MCF 10A (cell line): ENCODE results near the gene CRYL1. TPM values are rescaled to one million over a fixed set of nuclear protein-coding genes. Genes with fewer than 3 reads are reported as not detected.
A peak's percentile ranks its signal among the peaks of the same experiment; 100 is the strongest.

Experiments
- BruUV-seq: library from RNA; stranded (reverse); fragments of 400-500 nt; replicated peaks from 2 replicates; lab custom pipeline; 2021; lab: Mats Ljungman, UMichigan
- CTCF ChIA-PET: fragments of 300-600 bp; sonication (Branson Sonifier 250); formaldehyde crosslinking; extraction: SDS; loops from one replicate; lab custom pipeline; 2021; ENCODE audit warnings: antibody characterized with exemption, inconsistent platforms; lab: Yijun Ruan, JAX
- POLR2A ChIA-PET: fragments of 300-600, 350-650 bp; sonication (Branson Sonifier 250); formaldehyde crosslinking; extraction: SDS; loops from one replicate; lab custom pipeline; 2020; ENCODE audit warnings: antibody characterized with exemption, inconsistent platforms; lab: Yijun Ruan, JAX
- DNase-seq: peaks from one replicate; pipeline ENCODE4 v3.0.0-alpha.2; 2018; ENCODE audit not compliant: unreplicated experiment
- H3K27ac Mint-ChIP-seq: one replicate; pipeline ENCODE4 v1.8.0; 2022; ENCODE audit warnings: mild to moderate bottlenecking, low read depth, mixed read lengths; ENCODE audit not compliant: unreplicated experiment
- H3K27me3 Mint-ChIP-seq: one replicate; pipeline ENCODE4 v1.8.0; 2022; ENCODE audit warnings: mixed read lengths; ENCODE audit not compliant: insufficient read depth, unreplicated experiment
- H3K36me3 Mint-ChIP-seq: one replicate; pipeline ENCODE4 v1.8.0; 2022; ENCODE audit warnings: mild to moderate bottlenecking, moderate library complexity, mixed read lengths; ENCODE audit not compliant: insufficient read depth, unreplicated experiment
- H3K4me1 Mint-ChIP-seq: one replicate; pipeline ENCODE4 v1.8.0; 2022; ENCODE audit warnings: mixed read lengths; ENCODE audit not compliant: insufficient read depth, unreplicated experiment
- H3K4me3 Mint-ChIP-seq: one replicate; pipeline ENCODE4 v1.8.0; 2022; ENCODE audit warnings: mild to moderate bottlenecking, moderate library complexity, mixed read lengths; ENCODE audit not compliant: unreplicated experiment
- H3K9me3 Mint-ChIP-seq: one replicate; pipeline ENCODE4 v1.8.0; 2022; ENCODE audit warnings: mixed read lengths; ENCODE audit not compliant: unreplicated experiment
- CTCF ChIP-seq: fragments of 200-600 bp; IDR thresholded peaks from one replicate; pipeline ENCODE4 v1.8.0; 2022; ENCODE audit warnings: antibody characterized with exemption, mild to moderate bottlenecking; ENCODE audit not compliant: unreplicated experiment
- intact Hi-C: fragments of 100-400 bp; cut with micrococcal nuclease; formaldehyde crosslinking; loops from 2 replicates; pipeline ENCODE4 v1.14.1; 2022
- total RNA-seq: library from RNA; stranded (reverse); gene quantifications from 2 replicates; pipeline ENCODE4 v1.2.3, GENCODE V29; 2022

Gene CRYL1
- total RNA-seq, 1 experiment from 2014 or later = 15.1 TPM

- Mint-ChIP-seq H3K27ac (no peak overlapping the region), H3K27me3 (no peaks in the 10 kb centered on the region), H3K36me3 (no peaks in the 10 kb centered on the region), H3K9me3 (no peaks in the 10 kb centered on the region), H3K4me1 (no peaks in the 10 kb centered on the region), H3K4me3 (no peak overlapping the region)
- ChIA-PET CTCF (no interaction called here), POLR2A (interaction anchor here (0.7 to 0.8 kb wide), 2 partner anchors 1050 to 1275 kb away, joined by 3 to 4 read pairs; no protein-coding TSS in a partner anchor)
- no peak for TF ChIP-seq CTCF
- intact Hi-C loops = no loop called here
- no peak for DNase-seq
- no TSS peak for BruUV-seq
These were observed 11.3 kb upstream of the CRYL1 start for GRCh38 chr13:20536992-20537391.

- no peaks in the 10 kb centered on the region for H3K27me3 Mint-ChIP-seq
- no peak overlapping the region for H3K4me3 Mint-ChIP-seq
- no peaks in the 10 kb centered on the region for H3K9me3 Mint-ChIP-seq
- POLR2A ChIA-PET = interaction anchor here (1.2 kb wide), 1 partner anchor 33 kb away, joined by 3 read pairs; the partner anchor contains the start of gene IFT88
- H3K27ac Mint-ChIP-seq = no peak overlapping the region
- H3K36me3 Mint-ChIP-seq = no peaks in the 10 kb centered on the region
- no peak for TF ChIP-seq CTCF
- intact Hi-C loops = no loop called here
- CTCF ChIA-PET = interaction anchor here (0.7 kb wide), 1 partner anchor 759 kb away, joined by 3 read pairs; no protein-coding TSS in a partner anchor
- no peak for DNase-seq
- no TSS peak for BruUV-seq
- H3K4me1 Mint-ChIP-seq = no peaks in the 10 kb centered on the region
These were observed 8.5 kb upstream of the CRYL1 start for GRCh38 chr13:20534038-20534608.

GRCh38 chr13:20528452-20528851 is 2.8 kb upstream of the CRYL1 start:
- intact Hi-C loops = loop anchor here (10.0 kb wide), 1 partner anchor 176 kb away; the partner anchor contains the start of gene IL17D
- Mint-ChIP-seq H3K4me3 (no peak overlapping the region), H3K27ac (no peak overlapping the region), H3K4me1 (peaks cover 6% of the 10 kb centered on the region), H3K36me3 (no peaks in the 10 kb centered on the region), H3K27me3 (no peaks in the 10 kb centered on the region), H3K9me3 (no peaks in the 10 kb centered on the region)
- ChIA-PET POLR2A (no interaction called here), CTCF (no interaction called here)
- DNase-seq = no peak
- BruUV-seq = no TSS peak
- TF ChIP-seq CTCF = no peak

GRCh38 chr13:20526664-20527063 is 1.0 kb upstream of the CRYL1 start:
- H3K27ac Mint-ChIP-seq = peak overlapping the region; percentile 14
- H3K4me1 Mint-ChIP-seq = peaks cover 6% of the 10 kb centered on the region
- CTCF ChIA-PET = interaction anchor here (0.5 to 0.9 kb wide), 5 partner anchors 27 to 360 kb away, joined by 3 read pairs; no protein-coding TSS in a partner anchor
- no peaks in the 10 kb centered on the region for H3K9me3 Mint-ChIP-seq
- intact Hi-C loops = loop anchor here (2.0 to 10.0 kb wide), 2 partner anchors 40 to 178 kb away; partner anchors contain the start of genes IFT88 and IL17D
- TF ChIP-seq CTCF = no peak
- no TSS peak for BruUV-seq
- H3K27me3 Mint-ChIP-seq = no peaks in the 10 kb centered on the region
- POLR2A ChIA-PET = interaction anchor here (0.7 to 5.1 kb wide), 6 partner anchors 41 to 431 kb away, joined by 3 to 35 read pairs (median 3); partner anchors contain the start of gene IFT88
- H3K4me3 Mint-ChIP-seq = peak overlapping the region; percentile 83
- no peak for DNase-seq
- no peaks in the 10 kb centered on the region for H3K36me3 Mint-ChIP-seq
